ENCODE data around the gene DNAJC8.
A peak's percentile ranks its signal among the peaks of the same experiment; 100 is the strongest.

The DNAJC8 gene

DNA sequence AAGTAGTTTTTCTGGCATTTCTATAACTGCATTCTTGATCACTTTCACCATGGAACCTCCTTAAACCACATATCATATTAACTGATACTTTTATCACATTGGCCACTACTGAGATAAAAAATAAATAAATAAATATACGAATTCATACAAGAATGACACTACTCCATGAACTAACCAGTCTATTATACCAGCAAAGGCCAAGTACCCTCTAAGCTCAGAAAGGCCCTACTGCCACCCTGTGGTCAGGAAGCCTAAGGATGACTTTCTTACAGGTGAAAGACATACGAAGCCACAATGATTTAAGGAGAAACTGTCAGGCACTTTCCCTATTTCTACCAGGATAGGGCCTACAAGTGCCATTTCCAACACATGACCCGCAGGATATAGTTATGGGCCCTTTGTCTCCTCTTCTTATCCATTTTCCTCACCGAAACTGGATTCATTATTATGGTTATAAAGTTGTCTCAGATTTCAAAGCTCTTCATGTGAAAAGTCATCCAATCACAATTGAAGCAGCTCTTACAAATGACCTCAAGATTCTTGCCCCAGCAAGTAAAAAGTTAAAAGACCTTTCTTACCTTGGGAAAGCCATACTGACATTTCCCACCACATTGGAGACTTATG lies 23.9 kb downstream of the DNAJC8 start:
- Histone ChIP-seq H3K36me3 (ENCODE audit: control insufficient read depth, low read length) (peaks cover 75% of the 10 kb centered on the region), H3K4me1 (ENCODE audit: control insufficient read depth, low read length) (no peaks in the 10 kb centered on the region; the same call in 1 of the 2 replicates), H4K20me1 (ENCODE audit: control insufficient read depth, insufficient read depth, low read depth, low read length) (no peaks in the 10 kb centered on the region), H3K4me2 (ENCODE audit: low read length) (no peak overlapping the region), H3K27ac (ENCODE audit: low read depth, low read length) (0 out of 2 replicates have a peak overlapping the region, but pooled peaks have one; percentile 0), H3K79me2 (ENCODE audit: control insufficient read depth, low read length) (peaks cover 11% of the 10 kb centered on the region), H3F3A (ENCODE audit: control insufficient read depth, insufficient read depth) (peaks cover 5% of the 10 kb centered on the region), H3K4me3 (ENCODE audit: low read length) (no peak overlapping the region), H3K9me3 (ENCODE audit: control insufficient read depth, insufficient read depth, low read length) (no peaks in the 10 kb centered on the region), H3K27me3 (ENCODE audit: control insufficient read depth, low read length) (no peaks in the 10 kb centered on the region), H3K9me2 (replicated peaks; ENCODE audit: control insufficient read depth, low read length) (no peaks in the 10 kb centered on the region)
- TF ChIP-seq, protein P1, sequence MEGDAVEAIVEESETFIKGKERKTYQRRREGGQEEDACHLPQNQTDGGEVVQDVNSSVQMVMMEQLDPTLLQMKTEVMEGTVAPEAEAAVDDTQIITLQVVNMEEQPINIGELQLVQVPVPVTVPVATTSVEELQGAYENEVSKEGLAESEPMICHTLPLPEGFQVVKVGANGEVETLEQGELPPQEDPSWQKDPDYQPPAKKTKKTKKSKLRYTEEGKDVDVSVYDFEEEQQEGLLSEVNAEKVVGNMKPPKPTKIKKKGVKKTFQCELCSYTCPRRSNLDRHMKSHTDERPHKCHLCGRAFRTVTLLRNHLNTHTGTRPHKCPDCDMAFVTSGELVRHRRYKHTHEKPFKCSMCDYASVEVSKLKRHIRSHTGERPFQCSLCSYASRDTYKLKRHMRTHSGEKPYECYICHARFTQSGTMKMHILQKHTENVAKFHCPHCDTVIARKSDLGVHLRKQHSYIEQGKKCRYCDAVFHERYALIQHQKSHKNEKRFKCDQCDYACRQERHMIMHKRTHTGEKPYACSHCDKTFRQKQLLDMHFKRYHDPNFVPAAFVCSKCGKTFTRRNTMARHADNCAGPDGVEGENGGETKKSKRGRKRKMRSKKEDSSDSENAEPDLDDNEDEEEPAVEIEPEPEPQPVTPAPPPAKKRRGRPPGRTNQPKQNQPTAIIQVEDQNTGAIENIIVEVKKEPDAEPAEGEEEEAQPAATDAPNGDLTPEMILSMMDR (IDR thresholded peaks at IDR 0.05; ENCODE audit: low read depth, low read length, poor library complexity, severe bottlenecking) = peak; percentile 73
- no peak for TF ChIP-seq EZH2phosphoT487 (IDR thresholded peaks at IDR 0.05; ENCODE audit: borderline replicate concordance, low read length)

DNA sequence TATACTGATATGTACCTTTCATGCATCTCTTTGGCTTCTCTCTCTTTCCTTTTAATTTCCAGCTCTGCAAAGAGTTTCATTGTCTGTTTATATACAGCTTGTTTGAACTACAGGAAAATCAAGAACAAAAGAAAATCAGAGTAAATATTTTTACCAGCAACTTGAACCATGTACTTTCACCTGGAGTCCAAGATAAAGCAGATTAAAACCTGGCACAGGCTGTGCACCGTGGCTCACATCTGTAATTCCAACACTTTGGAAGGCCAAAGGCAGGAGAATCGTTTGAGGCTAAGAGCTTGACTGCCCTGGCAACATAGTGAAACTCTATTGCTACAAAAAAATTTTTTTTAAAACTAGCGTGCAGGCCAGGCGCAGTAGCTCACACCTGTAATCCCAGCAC lies 27.6 kb downstream of the DNAJC8 start:
- Histone ChIP-seq H3K36me3 (ENCODE audit: control insufficient read depth, low read length) (peaks cover 72% of the 10 kb centered on the region), H3K9me3 (ENCODE audit: control insufficient read depth, insufficient read depth, low read length) (no peaks in the 10 kb centered on the region), H3K4me3 (ENCODE audit: low read length) (no peak overlapping the region), H4K20me1 (ENCODE audit: control insufficient read depth, insufficient read depth, low read depth, low read length) (no peaks in the 10 kb centered on the region), H3K9me2 (replicated peaks; ENCODE audit: control insufficient read depth, low read length) (no peaks in the 10 kb centered on the region), H3F3A (ENCODE audit: control insufficient read depth, insufficient read depth) (0 out of 2 replicates have a peak, but pooled peaks cover 4% of the 10 kb centered on the region), H3K4me1 (ENCODE audit: control insufficient read depth, low read length) (no peaks in the 10 kb centered on the region; the same call in 1 of the 2 replicates), H3K27ac (ENCODE audit: low read depth, low read length) (no peak overlapping the region), H3K4me2 (ENCODE audit: low read length) (no peak overlapping the region), H3K79me2 (ENCODE audit: control insufficient read depth, low read length) (peaks cover 5% of the 10 kb centered on the region), H3K27me3 (ENCODE audit: control insufficient read depth, low read length) (no peaks in the 10 kb centered on the region)
- TF ChIP-seq, protein P1 (IDR thresholded peaks at IDR 0.05; ENCODE audit: low read depth, low read length, poor library complexity, severe bottlenecking) = no peak
- TF ChIP-seq EZH2phosphoT487 (IDR thresholded peaks at IDR 0.05; ENCODE audit: borderline replicate concordance, low read length) = no peak

DNA sequence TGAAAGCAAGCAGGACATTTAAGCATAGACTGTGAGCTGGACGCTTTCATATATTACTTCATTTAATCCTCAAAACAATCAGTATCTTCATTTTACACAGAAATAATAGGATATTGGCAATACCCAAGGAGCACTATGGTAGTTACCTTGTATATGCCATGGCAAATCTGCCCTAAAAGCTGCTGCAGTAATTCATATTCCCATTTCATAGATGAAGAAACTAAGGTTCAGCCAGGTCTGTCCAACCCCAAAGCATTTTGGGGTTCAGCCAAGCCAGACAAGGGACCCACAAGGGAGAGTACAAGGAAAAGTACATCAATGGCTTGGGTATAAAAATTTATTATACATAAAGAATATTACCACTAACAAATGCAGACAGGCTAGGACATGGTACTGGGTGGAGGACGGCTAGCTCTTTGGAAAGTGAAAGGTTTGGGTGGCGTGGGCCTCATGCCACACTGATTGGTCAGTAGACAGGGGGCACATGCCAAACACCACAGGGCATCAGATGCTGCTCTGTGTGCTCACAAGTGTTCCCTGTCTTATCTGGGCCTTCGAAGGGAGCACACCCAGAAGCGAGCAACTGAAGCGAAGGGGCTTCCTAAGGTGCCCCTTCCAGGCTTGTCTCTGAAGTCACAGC lies 32.5 kb downstream of the DNAJC8 start:
- H3K9me3 ChIP-seq (ENCODE audit: control insufficient read depth, insufficient read depth, low read length) = no peaks in the 10 kb centered on the region
- no peaks in the 10 kb centered on the region for H4K20me1 ChIP-seq (ENCODE audit: control insufficient read depth, insufficient read depth, low read depth, low read length)
- H3K4me3 ChIP-seq (ENCODE audit: low read length) = no peak overlapping the region
- H3K4me2 ChIP-seq (ENCODE audit: low read length) = no peak overlapping the region
- H3K79me2 ChIP-seq (ENCODE audit: control insufficient read depth, low read length) = no peaks in the 10 kb centered on the region
- H3K4me1 ChIP-seq (ENCODE audit: control insufficient read depth, low read length) = no peaks in the 10 kb centered on the region
- 0 out of 2 replicates have a peak, but pooled peaks cover 2% of the 10 kb centered on the region for H3F3A ChIP-seq (ENCODE audit: control insufficient read depth, insufficient read depth)
- H3K36me3 ChIP-seq (ENCODE audit: control insufficient read depth, low read length) = peaks cover 63% of the 10 kb centered on the region
- no peak overlapping the region for H3K27ac ChIP-seq (ENCODE audit: low read depth, low read length)
- no peaks in the 10 kb centered on the region for H3K27me3 ChIP-seq (ENCODE audit: control insufficient read depth, low read length)
- no peaks in the 10 kb centered on the region for H3K9me2 ChIP-seq (replicated peaks; ENCODE audit: control insufficient read depth, low read length)
- no peak for TF ChIP-seq EZH2phosphoT487 (IDR thresholded peaks at IDR 0.05; ENCODE audit: borderline replicate concordance, low read length)
- TF ChIP-seq, protein P1 (IDR thresholded peaks at IDR 0.05; ENCODE audit: low read depth, low read length, poor library complexity, severe bottlenecking) = no peak

All from DOHH2 (cell line).